ENCODE results near the gene EXD3. TPM values are rescaled to one million over a fixed set of nuclear protein-coding genes. Genes with fewer than 3 reads are reported as not detected.
"Not testable (repeated sequence)": the region's sequence is repeated elsewhere in the genome, so short reads cannot be mapped to it uniquely, and the experiment has no call there.

EXD3 gene
- total RNA-seq, 1 donor from 2014 or later: 16.7 TPM

DNA sequence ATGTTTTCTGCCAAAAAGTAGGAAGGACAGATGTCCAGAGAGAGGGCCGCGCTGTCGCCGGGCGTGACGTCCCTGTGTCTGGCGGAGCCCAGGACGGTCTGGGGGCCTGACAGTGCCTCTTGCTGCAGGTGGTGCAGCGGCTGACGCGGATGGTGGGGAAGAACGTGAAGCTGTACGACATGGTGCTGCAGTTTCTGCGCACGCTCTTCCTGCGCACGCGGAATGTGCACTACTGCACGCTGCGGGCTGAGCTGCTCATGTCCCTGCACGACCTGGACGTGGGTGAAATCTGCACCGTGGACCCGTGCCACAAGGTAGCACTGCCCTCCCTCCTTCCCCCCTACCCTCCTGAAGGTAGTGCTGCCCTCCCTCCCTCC is 160.1 kb downstream of the EXD3 start:
- H3K27ac ChIP-seq: no peak overlapping the region
- peaks cover 29 to 61% of the 10 kb centered on the region in 2 donors for H3K36me3 ChIP-seq
- no peaks in the 10 kb centered on the region for H3K4me1 ChIP-seq
- no peaks in the 10 kb centered on the region for H3K27me3 ChIP-seq
- H3K9me3 ChIP-seq: no peaks in the 10 kb centered on the region
- DNase-seq (ENCODE audit: low spot score in 2 of 2): no peak
- TF ChIP-seq, protein P1, sequence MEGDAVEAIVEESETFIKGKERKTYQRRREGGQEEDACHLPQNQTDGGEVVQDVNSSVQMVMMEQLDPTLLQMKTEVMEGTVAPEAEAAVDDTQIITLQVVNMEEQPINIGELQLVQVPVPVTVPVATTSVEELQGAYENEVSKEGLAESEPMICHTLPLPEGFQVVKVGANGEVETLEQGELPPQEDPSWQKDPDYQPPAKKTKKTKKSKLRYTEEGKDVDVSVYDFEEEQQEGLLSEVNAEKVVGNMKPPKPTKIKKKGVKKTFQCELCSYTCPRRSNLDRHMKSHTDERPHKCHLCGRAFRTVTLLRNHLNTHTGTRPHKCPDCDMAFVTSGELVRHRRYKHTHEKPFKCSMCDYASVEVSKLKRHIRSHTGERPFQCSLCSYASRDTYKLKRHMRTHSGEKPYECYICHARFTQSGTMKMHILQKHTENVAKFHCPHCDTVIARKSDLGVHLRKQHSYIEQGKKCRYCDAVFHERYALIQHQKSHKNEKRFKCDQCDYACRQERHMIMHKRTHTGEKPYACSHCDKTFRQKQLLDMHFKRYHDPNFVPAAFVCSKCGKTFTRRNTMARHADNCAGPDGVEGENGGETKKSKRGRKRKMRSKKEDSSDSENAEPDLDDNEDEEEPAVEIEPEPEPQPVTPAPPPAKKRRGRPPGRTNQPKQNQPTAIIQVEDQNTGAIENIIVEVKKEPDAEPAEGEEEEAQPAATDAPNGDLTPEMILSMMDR (IDR thresholded peaks at IDR 0.05): no peak
- no peak overlapping the region for H3K4me3 ChIP-seq
- intact Hi-C loops (cut with DNase I): no loop called here

DNA sequence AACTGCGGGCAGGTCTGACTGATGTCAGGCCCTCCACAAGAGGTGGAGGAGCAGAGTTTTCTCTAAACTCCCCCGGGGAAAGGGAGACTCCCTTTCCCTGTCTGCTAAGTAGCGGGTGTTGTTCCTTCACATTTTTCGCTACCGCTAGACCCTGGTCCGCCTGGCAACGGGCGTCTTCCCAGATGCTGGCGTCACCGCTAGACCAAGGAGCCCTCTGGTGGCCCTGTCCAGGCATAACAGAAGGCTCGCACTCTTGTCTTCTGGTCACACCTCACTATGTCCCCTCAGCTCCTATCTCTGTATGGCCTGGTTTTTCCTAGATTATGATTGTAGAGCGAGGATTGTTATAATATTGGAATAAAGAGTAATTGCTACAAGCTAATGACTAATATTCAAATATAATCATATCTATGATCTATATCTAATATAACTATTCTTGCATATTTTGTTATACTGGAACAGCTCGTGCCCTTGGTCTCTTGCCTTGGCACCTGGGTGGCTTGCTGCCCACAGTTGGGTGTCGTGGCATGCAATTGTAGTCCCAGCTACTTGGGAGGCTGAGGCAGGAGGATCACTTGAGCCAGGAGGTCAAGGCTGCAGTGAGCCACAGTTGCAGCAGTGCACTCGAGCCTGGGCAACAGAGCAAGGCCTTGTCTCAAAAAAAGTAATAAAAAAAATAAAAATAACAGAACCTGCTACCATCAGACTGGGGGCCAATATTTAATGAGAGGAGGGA is 160.6 kb downstream of the EXD3 start:
- peaks cover 29 to 57% of the 10 kb centered on the region in 2 donors for H3K36me3 ChIP-seq
- TF ChIP-seq, protein P1 (IDR thresholded peaks at IDR 0.05): peak in 1 of 3 experiments; percentile 53
- DNase-seq (ENCODE audit: low spot score in 2 of 2); H3K4me1 ChIP-seq; H3K27ac ChIP-seq; H3K4me3 ChIP-seq; H3K9me3 ChIP-seq; intact Hi-C loops (cut with DNase I); H3K27me3 ChIP-seq: not testable (repeated sequence)

Other genes starting within 250 kb of the EXD3 start
- 24.1 TPM for gene ANAPC2, start 234.6 kb downstream of the EXD3 start, total RNA-seq
- 123 TPM for gene SSNA1, start 234.5 kb downstream of the EXD3 start, total RNA-seq
- 2.8 TPM for gene TPRN, start 222.4 kb downstream of the EXD3 start, total RNA-seq
- gene TMEM203, start 217.5 kb downstream of the EXD3 start, total RNA-seq: 24.3 TPM
- 27.0 TPM for gene NDOR1, start 217.5 kb downstream of the EXD3 start, total RNA-seq
- gene RNF208, start 200.9 kb downstream of the EXD3 start, total RNA-seq: 6.7 TPM
- gene CYSRT1, start 198.0 kb downstream of the EXD3 start, total RNA-seq: not detected
- gene RNF224, start 195.7 kb downstream of the EXD3 start, total RNA-seq: not detected
- not detected for gene SLC34A3, start 192.3 kb downstream of the EXD3 start, total RNA-seq
- gene TUBB4B, start 181.9 kb downstream of the EXD3 start, total RNA-seq: 403 TPM
- not detected for gene STPG3, start 171.9 kb downstream of the EXD3 start, total RNA-seq
- gene NELFB, start 167.8 kb downstream of the EXD3 start, total RNA-seq: 71.7 TPM
- gene TOR4A, start 145.4 kb downstream of the EXD3 start, total RNA-seq: 38.3 TPM
- 51.7 TPM for gene NRARP, start 120.9 kb downstream of the EXD3 start, total RNA-seq
- gene NOXA1, start 231 bp upstream of the EXD3 start, total RNA-seq: 6.9 TPM
- not detected for gene ENTPD8, start 18.2 kb upstream of the EXD3 start, total RNA-seq
- gene NSMF, start 36.2 kb upstream of the EXD3 start, total RNA-seq: 231 TPM
- gene PNPLA7, start 127.2 kb upstream of the EXD3 start, total RNA-seq: 13.5 TPM
- 121 TPM for gene MRPL41, start 128.7 kb upstream of the EXD3 start, total RNA-seq
- 57.2 TPM for gene DPH7, start 155.8 kb upstream of the EXD3 start, total RNA-seq
- gene ZMYND19, start 167.3 kb upstream of the EXD3 start, total RNA-seq: 4.3 TPM
- gene ARRDC1, start 182.5 kb upstream of the EXD3 start, total RNA-seq: 56.8 TPM
- gene EHMT1, start 195.8 kb upstream of the EXD3 start, total RNA-seq: 49.9 TPM